Left renal pelvis (tissue), 4 donors: ENCODE measurements around the gene DNMT3A. TPM values are rescaled to one million over a fixed set of nuclear protein-coding genes. Genes with fewer than 3 reads are reported as not detected.

ENCODE experiments used
- DNase-seq, 4 donors: peaks; one replicate each; pipeline ENCODE4 v3.0.0-alpha.2; 2013; ENCODE audit warnings: low read depth in 4 of 4, low spot score in 3 of 4
- polyA plus RNA-seq, 4 donors: library from polyadenylated mRNA; unstranded; fragments of 120-200 nt; gene quantifications; one replicate each; pipeline ENCODE4 v1.2.1, GENCODE V29; 2013; ENCODE audit not compliant: insufficient read length in 4 of 4

The DNMT3A gene
- polyA plus RNA-seq, 4 donors, result 61.3 to 96.8 (median 75.7) TPM

DNA sequence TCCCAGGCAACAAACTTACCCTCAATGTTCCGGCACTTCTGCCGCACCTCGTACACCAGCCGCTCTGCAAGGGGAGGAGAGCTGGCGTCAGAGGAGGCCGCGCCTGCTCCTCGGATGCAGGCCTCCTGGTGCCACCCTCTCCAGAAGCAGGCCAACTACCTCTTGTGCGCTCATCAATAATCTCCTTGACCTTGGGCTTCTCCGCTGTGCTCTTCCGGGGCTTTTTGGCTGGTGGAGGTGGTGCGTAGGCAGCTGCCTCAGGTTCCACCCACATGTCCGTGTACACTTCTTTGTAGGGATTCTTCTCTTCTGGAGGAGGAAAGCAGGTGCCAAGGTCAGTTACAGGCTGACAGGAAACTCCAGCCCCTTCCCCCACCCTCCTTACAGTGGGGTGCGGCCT lies 95.7 kb downstream of the DNMT3A start:
- DNase-seq, result no peak

DNA sequence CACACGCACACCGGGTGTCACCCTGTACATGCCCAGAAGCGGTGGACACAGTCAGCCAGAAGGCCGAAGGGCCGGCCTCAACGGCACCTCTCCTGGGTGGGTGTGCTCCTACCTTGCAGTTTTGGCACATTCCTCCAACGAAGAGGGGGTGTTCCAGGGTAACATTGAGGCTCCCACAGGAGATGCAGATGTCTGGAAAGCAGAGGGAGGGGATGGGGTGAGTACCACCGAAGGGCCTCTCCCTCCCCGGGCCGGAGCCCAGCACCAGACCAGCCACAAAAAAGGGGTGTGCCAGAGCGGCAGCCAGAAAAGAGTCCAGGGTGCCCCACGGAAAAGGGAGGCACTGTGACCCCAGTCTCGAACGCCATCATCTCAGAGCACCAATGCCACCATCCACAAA lies 96.6 kb downstream of the DNMT3A start:
- no peak for DNase-seq

DNA sequence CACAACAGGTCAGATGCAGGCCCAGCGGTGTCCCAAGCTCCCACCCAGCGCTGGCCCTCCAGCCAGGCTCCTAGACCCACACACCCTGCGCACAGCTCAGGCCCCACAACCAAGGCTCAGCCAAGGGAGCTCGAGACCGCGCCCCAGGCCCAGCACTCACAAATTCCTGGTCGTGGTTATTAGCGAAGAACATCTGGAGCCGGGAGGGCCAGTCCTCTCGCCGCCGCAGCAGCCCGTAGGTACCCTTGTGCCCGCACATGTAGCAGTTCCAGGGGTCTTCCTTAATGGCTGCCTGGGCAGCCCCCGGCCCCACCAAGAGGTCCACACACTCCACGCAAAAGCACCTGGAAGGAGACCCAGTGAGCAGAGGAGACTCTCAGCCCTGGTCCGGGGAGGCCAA lies 97.7 kb downstream of the DNMT3A start:
- no peak for DNase-seq

DNA sequence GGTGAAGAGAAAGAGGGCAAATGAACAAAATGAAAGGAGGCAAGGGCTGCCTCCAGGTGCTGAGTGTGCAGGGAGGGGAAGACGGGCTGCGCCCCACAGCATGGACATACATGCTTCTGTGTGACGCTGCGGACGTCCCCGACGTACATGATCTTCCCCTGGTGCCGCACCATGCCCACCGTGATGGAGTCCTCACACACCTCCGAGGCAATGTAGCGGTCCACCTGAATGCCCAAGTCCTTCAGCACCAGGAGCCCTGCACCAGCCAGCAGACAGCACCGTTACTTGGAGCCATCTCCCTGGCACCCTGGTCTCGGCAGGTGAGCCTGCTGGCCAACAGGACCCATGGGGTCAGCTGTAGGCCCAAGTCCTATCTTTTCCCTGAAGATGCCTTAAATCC lies 100.3 kb downstream of the DNMT3A start:
- DNase-seq, result no peak

DNA sequence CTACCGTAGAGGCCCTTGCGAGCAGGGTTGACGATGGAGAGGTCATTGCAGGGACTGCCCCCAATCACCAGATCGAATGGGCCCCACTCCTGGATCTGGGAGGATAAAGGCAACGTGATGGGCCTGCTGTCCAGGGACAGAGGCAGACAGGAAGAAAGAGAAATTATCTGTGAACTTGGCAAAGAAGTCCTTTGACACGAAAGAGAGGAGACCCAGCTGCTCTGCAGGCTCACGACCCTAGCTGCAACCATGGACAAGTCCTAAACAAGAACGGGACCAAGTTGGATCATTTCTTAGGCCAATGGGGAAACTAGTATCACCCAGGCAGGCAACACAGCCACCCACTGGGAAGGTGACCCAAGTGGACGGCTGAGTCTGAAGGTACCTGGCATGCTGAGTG lies 101.1 kb downstream of the DNMT3A start:
- no peak for DNase-seq

DNA sequence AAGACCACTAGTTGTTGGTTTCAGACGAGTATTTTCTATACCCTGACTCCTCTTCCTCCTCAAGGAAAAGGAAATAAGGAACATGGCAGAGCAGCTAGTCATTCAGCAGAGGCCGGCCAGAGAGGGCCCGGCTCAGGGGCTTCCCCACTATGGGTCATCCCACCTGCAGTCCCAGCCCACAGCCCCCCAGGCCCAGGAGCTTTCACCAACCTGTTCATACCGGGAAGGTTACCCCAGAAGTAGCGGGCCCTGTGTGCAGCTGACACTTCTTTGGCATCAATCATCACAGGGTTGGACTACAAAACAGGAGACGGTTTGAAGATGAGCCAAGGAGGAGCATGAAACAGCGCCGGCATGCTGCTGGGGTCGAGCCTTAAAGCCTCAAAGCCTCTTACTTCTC lies 102.8 kb downstream of the DNMT3A start:
- DNase-seq, result no peak

DNA sequence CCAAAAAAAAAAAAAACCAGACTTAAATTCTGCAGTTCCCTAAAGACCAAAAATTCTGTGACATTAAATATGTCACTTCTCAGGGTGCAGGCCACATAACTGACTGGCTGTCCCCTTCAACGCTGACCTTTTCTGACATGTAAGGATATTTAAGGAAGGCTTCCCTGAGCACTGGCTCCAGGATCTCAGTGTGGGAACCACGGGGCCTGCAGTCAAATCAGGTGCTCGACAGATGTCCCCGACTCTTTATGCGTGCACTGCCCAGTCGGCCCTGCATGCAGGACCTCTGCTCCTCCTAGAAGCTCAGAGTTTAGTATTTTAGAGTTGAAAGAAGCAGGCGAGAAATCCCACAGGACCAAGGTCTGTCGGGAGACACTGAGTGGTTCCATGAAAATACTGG lies 104.0 kb downstream of the DNMT3A start:
- no peak for DNase-seq

DNA sequence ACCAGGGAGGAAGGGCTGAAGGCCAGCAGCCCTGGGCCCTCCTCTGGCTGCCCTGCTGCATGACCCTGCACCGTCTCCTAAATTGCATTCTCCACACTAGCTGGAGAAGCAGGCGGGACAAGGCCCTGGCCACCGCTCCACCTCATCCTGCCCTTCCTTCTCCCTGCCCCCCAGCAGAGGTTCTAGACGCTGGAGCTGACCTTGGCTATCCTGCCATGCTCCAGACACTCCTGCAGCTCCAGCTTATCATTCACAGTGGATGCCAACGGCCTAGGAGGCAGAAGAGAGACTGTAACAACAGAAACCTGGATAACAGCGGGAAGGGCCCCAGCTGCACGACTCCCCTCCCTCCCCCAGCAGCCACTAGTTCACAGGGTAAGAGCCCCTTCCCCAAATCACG lies 105.0 kb downstream of the DNMT3A start:
- no peak for DNase-seq

DNA sequence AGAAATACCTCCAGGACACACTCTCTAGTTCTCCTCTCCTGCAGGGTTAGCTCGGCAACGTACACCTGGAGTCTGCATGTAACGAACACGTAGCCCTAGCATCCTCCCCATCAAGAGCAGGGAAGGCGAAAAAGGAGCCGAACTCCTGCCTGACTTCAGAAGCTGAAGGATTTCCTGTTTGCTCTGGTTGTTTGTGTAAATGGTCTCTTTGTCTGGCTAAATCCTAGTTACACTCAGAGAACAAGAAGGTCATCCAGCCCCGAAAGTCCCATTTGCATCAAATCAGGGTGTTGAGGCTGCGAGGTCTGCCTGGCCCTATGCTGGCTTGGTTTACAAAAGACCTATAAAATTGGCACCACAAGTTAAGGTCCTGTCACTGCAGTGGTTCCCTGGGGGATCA lies 107.0 kb downstream of the DNMT3A start:
- no peak for DNase-seq

DNA sequence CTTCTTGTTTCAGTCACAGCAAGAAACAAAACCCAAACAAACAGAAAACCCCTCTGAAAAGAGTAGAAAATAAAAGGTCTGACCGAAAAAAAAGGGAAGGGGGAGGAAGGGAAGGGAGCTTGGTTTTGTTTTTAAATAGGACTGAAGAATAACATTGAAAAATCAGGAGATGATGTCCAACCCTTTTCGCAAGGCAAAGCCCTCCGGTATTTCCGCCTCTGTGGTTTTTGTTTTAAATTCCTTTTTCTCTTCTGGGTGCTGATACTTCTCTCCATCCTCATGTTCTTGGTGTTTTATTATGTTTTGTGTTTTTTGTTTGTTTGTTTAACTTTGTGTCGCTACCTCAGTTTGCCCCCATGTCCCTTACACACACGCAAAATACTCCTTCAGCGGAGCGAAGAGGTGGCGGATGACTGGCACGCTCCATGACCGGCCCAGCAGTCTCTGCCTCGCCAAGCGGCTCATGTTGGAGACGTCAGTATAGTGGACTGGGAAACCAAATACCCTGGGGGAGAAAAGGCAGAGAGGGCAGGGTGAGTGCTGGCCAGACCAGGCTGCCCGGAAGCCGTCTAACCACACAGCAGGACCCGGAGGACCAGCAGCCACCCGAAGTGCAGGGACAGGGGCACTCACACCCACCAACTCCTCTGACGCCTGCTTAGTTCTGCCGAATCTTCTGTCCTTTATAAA lies 107.7 kb downstream of the DNMT3A start:
- no peak for DNase-seq

DNA sequence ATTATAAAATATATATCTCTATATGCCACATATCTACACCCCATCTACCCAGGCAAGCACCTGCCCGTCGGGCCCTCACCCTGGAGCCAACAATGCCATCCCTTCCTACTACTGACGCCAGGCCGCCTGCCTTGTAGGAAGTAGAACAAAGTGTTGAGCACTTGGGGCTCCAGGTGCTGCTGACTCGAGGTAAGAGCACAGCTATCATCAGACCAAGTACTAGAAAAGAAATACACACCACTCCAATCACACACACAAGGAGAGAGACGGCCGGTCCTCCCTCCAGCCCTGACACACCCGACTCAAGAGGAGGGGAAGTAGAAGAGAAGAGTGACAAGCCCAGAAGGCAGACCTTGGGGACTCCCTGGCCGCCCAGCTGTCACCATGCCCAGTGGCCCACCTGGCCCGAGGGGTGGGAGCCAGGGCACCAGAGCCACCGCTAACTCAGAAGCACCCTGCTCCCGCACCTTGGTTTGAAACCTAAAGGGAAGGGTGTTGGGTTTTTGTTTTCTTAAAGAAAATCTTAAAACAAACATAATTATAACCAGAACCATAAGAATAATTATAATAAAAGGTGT lies 109.4 kb downstream of the DNMT3A start:
- no peak for DNase-seq

DNA sequence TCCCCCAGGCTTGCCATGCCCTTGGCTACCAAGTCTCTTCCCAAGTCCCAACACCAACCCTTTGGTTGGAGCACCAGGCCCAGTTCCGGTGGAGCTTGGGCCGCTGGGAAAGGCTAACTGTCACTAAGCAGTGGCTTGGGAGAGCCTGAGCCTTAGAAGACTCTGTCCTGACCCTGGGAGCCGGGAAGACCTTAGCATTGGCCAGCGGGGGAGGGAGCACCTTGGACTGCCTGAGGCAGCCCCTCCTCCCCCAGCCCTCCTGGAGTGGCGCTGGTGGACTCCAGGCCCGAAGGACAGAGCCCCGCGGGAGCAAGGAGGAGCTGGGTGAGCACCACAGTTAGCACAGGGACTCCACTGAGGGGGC lies 110.8 kb downstream of the DNMT3A start:
- no peak for DNase-seq

DNA sequence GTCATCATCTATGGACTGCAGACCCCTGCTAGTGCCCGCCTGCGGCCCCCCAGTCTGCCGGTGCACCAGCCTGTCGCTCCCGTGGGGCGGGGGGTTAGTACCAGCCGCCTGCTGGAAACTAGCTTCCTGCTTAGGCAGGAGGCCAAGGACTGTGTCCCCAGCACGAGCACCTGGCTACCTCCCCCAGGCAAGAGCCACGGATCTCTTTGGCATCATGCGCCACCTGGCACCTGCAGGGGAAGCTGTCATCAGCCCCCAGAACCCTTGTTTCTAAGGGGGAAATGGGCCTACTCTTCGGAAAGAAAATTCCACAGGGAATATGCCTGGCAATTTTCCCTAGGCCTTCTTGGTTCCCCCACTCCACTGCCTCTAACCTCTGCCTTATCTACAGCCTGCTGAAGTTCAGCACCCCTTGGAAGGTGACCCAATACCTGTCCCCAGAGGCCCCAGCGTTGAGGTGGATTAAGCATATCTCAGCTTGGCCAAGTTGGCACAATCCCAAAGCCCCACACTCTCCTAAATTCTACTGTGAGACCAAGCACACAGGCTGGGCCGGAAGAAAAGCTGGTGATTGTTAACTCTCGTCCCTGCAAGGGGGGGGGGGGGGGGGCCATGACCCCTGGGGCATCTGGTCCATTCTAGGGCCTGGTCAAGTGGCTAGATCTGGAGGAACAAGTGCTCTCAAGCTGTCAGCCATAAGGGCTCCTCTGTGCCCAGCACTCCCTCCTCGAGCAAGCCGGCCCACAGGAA lies 111.4 kb downstream of the DNMT3A start:
- DNase-seq, result no peak

DNA sequence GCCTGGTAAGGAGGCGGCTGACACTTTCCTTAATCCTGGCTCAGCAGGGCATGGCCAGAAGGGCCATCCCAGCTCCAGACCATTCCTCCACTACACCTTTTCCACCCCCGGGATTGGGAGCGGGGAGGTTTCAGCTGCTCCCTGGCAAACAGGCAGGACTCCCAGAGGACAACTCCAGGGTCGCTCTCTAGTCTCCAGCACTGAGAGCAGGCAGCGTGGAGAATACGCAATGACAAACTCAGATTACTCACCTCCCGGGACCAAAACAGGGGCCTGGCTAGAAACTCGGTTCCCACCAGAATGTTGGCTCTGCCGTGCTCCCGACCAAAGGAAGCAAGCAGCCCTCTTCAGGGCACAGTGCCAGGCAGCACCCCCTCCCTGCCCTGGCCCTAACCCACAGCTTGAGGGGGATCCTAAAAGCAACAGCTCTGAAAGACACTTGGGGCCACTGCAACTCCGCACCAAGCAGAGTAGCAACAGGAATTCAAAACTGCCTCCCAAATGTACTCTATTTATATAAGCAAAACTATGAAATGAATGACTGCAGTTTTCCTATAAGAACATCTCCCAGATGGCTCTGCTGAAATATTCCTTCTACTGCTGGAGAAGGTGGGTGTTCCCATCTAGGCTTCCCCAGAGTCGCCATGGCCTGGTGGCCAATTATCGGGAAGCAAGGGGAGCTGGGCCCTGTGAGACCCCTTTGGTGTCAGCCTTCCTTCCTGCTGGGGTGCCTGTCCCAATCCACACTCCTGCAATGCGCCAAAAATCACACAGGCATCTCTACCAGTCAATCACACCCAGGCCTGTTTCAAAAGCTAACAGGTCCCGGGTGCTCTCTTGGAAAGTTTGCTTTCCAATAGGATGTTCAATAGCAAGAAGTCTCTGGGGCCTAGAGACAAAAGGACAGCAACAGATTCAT lies 112.2 kb downstream of the DNMT3A start:
- DNase-seq, result no peak

DNA sequence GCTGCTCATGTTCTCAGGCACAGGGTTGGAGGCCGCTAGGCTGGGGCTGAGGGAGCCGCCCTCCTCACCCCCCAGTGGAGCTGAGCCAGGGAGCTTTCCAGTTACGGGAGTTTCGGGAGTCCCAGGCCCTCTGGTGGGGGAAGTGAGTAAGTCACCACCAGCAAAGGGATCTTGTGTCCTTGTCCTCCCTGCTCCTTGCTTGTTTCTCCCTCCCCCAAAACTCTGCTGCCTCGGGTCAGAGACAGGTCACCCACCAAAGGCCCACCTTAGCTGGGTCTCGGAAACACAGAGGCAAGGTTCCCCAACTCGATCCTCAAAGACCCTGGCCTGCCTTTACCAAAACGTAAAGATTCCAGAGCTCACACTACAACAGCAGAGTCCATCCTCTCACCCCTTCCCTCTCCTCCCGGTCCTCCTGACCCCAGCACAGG lies 112.9 kb downstream of the DNMT3A start:
- peak in 2 of 4 donors; percentile 47 to 65 for DNase-seq

DNA sequence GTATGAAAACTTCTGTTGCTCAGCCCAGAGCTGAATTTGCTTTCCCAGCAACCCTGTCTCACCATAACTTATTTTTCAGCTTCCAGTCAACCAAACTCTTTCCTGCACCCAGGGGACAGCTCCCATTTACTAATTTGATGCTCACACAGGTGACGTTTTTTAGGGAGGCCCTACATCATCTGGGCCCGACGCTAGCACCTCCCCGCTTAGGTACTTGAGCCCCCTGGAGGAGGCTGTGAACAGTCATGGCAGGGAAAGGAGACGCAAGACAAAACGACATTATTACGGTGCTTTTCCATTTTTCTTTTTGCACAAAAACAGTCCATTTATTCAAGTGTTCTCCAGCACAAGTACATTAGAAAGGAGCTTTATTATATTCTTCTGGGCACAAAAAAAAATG lies 114.1 kb downstream of the DNMT3A start:
- no peak for DNase-seq

DNA sequence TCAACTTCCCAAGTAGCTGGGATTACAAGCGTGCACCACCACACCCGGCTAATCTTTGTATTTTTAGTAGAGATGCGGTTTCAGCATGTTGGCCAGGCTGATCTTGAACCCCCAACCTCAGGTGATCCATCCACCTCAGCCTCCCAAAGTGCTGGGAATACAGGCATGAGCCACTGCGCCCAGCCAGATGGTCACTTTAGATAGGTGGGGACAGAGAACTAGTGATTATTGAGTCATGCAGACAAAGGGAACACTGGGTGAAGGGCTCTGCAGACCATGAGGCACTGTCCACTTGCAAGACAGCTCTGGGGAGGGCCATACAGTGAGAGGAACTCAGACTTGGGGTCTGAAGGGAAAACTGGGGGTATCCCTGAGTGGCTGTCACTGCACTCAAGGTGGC lies 114.9 kb downstream of the DNMT3A start:
- DNase-seq, result no peak

DNA sequence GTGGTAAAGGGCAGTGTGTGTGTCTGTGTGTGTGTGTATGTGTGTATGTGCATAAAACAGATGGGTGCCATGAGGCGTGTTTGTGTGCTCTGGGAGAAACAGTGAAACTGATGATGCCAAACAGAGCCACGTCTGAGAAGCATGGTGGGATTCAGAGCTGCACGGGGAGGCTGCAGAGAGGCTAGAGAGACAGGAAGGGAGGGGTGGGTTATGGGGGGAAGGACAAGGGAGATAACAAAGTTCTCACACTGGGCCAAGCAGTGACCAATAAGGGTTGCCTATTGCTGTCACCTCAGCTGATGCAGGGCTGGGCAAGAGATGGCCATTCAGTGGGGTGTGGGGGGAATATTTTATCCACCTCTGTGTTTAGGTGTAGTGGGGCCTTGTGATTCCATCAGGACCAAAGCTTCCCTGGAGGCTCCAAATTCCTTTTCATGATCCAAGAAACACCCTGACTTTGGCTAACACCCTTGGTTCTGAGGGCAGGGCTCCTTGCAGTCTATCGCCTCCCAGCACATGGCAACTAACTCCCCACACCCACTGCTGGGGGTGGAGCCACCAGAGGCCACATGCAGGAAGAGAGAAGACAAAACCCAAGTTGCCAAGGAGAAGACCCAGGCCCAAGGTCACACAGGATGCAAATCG lies 119.1 kb downstream of the DNMT3A start:
- DNase-seq, result no peak

DNA sequence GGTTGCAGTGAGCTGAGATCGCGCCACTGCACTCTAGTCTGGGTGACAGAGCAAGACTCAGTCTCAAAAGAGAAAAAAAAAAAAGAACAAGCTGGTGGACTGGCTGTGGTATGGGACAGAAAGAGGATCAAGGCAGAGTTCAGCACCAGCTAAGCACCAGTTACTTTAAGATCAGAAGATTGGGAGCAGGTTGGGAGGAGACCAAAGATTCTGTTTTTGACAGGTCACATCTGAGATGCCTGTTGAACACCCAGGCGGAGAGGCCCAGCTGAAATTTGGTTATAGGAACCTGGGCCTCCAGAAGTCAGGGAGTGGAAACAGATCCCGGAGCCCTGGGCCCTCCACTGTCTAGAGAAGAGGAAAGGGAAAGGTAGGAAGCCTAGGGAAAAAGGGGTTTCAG lies 120.1 kb downstream of the DNMT3A start:
- no peak for DNase-seq

DNA sequence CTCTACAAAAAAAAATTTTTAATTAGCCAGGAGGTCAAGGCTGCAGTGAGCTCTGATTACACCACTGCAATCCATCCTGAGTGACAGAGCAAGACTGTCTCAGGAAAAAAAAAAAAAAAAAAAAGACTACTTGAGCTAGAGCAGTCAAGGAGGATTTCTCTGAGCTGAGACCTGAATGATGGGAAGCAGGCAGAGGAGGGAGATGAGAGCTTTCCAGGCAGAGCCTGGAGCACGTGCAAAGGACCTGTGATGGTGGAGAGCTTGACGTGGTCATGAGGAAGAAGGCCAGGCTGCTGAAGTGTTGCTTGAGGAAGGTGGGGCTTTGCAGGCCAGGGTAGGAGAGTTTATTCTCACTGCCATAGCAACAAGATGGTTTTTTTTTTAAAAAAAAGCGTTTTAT lies 121.4 kb downstream of the DNMT3A start:
- no peak for DNase-seq

DNA sequence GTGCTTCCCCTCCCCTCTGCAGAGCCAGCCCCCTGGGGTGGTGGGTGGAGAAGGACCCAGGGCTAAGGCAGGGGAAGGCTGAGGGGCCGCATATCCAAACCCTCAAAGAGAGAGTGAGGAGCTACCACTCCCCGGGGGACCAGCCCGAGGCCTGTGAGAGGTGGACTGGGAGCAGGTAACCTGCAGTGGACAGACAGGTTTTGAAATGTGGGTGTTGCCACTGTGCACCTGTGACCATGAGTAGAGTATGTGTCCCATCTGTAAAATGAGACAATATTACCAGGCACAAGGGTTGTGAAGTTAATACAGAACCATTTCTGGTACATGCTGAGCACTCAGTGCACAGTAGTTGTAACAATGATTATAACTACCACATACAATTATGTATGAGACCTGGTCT lies 122.1 kb downstream of the DNMT3A start:
- DNase-seq, result no peak
